CMK (cell line): ENCODE measurements around the gene EPC1.
"Not testable (repeated sequence)": the region's sequence is repeated elsewhere in the genome, so short reads cannot be mapped to it uniquely, and the experiment has no call there.

ENCODE experiments used
- DNase-seq: peaks from one replicate; pipeline ENCODE4 v3.0.0-alpha.2; 2010; ENCODE audit warnings: low read depth

Gene EPC1, protein sequence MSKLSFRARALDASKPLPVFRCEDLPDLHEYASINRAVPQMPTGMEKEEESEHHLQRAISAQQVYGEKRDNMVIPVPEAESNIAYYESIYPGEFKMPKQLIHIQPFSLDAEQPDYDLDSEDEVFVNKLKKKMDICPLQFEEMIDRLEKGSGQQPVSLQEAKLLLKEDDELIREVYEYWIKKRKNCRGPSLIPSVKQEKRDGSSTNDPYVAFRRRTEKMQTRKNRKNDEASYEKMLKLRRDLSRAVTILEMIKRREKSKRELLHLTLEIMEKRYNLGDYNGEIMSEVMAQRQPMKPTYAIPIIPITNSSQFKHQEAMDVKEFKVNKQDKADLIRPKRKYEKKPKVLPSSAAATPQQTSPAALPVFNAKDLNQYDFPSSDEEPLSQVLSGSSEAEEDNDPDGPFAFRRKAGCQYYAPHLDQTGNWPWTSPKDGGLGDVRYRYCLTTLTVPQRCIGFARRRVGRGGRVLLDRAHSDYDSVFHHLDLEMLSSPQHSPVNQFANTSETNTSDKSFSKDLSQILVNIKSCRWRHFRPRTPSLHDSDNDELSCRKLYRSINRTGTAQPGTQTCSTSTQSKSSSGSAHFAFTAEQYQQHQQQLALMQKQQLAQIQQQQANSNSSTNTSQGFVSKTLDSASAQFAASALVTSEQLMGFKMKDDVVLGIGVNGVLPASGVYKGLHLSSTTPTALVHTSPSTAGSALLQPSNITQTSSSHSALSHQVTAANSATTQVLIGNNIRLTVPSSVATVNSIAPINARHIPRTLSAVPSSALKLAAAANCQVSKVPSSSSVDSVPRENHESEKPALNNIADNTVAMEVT

GRCh38 chr10:32346551-32347362, at the start of gene EPC1:
TSS of gene EPC1 (minus strand) at chr10:32347158. CDS start at chr10:32346915, 243 bp downstream.
- peak; percentile 70 for DNase-seq

DNA sequence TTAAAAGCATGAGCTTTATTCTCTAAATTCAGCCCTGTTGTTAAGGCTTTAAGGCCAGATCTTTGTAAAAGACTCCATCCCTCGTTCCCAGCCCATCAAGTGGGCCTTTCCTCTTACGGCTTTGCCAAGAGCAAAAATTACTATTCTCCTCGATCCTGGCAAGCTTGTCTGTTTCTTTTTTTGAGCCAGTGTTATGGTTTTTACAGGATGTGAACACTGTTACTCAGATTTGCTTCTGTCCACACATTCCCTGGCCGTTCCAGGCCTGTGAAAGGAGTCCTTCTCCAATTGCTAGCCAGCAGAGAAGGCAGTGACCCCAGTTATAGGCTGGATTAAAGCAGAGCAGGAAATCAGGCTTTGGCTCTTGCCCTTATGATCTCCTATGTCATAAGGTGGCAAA, 47.0 kb upstream of the EPC1 start:
- DNase-seq, result no peak

DNA sequence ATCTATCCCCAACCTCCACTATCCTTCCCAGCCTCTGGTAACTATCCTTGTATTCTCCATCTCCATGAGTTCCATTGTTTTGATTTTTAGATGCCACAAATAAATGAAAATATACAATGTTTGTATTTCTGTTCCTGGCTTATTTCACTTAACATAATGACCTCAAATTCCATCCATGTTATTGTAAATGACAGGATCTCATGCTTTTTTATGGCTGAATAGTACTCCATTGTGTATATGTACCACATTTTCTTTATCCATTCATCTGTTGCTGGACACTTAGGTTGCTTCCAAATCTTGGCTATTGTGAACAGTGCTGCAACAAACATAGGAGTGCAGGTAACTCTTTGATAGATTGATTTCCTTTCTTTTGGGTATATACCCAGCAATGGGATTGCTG, 45.3 kb upstream of the EPC1 start:
- DNase-seq, result not testable (repeated sequence)

DNA sequence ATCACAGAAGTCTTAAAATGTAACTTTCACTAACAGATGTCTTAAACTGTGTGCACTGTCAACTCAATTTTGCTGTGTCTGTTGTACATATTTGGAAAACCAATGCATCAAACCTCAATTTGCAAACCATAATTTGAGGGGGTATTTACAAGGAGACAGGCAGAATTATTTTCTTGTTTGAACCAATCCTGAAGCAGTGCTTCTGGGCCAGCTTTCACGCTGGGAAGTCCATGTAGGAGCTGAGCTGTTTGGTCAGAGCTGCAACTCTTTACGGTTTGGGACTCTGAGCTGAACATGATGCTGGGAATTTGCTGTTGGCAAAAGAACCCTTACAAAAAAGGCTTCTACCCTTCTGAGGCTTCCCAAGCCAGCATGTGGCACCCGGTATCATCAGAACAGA, 43.2 kb upstream of the EPC1 start:
- DNase-seq, result no peak

DNA sequence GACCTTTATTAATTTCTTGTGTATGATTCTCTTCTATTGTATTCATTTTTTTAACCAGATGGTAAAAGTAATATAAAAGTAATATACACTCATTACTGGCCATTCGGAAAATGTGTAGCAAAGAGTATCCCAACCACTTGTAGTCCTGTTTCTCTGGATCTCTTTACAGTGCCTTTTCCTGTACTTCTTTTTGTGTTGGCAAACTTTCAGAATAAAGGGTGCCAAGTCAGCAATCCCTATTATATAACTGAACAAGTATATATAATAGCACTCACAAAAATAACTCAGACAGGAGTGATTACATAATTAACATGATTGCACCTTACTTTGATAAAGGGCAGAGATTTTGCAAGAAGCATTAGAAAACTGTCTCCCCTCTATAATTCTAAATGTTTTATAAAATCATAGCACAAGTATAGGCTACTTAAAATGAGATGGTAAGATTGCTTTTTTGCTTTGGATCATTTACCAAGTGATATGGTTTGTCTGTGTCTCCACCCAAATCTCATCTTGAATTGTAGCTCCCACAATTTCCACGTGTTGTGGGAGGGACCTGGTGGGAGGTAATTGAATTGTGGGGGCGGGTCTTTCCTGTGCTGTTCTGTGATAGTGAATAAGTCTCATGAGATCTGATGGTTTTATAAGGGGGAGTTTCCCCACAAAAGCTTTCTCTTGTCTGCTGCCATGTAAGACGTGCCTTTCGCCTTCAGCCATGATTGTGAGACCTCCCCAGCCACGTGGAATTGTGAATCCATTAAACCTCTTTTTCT, 41.5 kb upstream of the EPC1 start:
- DNase-seq, result no peak

- no peak for DNase-seq
These were observed 39.8 kb upstream of the EPC1 start for GRCh38 chr10:32386623-32387260.

GRCh38 chr10:32384171-32384570, 37.2 kb upstream of the EPC1 start:
- DNase-seq, result no peak

DNA sequence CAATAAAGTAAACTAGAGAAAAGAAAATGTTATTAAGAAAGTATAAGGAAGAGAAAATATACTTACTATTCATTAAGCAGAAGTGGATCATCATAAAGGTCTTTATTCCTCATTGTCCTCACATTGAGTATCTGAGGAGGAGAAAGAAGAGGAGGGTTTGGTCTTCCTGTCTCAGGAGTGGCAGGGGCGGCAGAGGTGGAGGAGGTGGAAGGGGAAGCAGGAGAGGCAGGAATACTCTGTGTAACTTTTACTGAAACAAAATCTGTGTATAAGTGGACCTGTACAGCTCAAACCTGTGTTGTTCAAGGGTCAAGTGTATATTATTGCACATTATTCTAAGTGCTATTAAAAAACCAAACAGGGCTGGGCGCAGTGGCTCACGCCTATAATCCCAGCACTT, 34.2 kb upstream of the EPC1 start:
- DNase-seq, result no peak

GRCh38 chr10:32379950-32380551, 33.1 kb upstream of the EPC1 start:
- no peak for DNase-seq

GRCh38 chr10:32379318-32379949, 32.5 kb upstream of the EPC1 start:
- DNase-seq, result no peak

GRCh38 chr10:32378363-32379317, 31.7 kb upstream of the EPC1 start:
- peak; percentile 62 for DNase-seq

DNA sequence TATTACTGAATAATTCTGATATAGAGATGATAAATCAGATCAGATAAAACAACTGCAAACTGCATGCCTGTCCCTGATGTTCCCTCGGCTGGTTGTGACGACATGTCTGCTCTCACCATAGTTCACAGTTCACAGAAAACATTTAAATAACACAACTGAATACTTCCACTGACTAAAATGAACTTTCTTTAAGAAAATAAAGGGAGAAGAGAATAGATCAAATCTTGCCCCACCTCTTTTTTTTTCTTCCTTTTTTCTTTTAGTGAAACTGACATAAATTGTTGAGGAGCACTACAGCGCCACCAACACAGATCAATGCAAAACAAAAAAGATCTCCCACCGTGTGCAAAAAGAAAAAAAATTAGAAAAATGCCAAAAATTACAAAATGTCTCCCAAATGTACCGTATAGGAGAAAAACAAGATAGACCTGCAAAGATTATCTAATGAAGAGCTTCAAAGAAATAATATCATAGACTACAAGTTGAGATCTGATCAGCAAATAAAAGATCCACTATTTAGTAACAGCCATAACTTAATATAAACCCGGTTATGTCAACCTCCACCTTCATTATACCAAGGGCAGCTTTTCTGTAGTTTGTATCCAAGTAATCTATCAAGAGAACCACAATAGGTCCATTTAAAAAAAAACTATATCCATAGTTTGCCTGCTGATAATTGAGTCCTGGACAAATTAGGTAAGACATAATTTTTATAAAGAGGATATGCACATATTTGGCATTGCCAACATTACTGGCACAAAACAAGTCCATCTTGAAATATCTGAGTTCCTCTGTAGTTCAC, 30.7 kb upstream of the EPC1 start:
- no peak for DNase-seq

DNA sequence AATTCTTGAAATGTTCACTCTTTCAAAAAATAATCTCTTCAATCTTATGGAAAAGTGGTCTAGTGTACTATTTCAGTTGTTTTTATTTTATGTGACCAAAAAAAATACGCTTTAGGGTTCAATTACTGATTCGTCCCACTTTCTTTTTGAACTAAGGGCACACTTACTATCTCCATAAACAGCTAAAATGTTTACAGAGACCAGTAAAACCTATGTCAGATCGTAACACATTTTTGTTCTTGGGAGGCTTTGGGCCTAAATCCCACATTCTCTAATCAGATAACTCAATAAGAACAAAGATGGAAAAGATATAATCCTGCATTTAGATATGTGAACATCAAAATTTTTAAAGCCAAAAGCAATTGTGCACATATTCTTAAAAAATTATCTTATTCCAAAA, 29.8 kb upstream of the EPC1 start:
- no peak for DNase-seq

GRCh38 chr10:32376097-32376496, 29.1 kb upstream of the EPC1 start:
- no peak for DNase-seq

- no peak for DNase-seq
These were observed 28.7 kb upstream of the EPC1 start for GRCh38 chr10:32375631-32376030.

DNA sequence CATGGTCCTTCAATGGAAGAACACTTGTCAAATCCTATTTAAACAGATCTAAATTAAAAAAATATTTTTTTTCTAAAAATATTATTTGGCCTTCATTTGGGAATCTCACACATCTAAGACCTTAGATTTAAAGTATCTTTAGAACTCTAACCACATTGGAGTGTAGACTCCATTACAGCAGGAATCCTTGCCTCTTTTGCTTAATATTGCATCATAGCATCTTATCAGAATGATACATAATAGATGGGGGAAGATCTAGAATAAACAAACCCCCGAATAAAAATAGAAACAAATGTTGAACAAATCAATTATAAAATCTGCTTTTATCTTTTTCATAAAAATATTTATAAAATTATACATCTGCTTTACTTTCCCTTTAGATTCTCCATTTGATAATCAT, 27.6 kb upstream of the EPC1 start:
- no peak for DNase-seq

DNA sequence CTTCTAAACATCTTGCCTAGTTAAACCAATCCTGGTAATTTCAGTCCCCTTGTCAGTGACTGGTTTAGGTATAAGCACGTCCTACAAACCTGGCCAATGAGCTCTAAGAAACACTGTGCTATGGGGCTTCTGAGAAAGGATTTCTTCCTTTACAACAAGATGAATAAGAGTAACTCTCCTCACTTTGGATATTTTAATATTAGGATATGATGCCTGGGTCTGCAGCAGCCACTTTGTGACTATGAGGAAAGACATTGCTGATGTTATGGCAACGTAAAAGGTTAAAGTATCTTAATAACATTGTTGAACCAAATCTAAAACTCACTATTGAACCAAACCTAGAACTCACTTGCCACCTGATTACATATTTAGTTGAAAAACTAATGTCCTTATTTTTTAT, 26.5 kb upstream of the EPC1 start:
- DNase-seq, result no peak

- no peak for DNase-seq
These were observed 26.1 kb upstream of the EPC1 start for GRCh38 chr10:32373031-32373430.
